Epidermal melanocyte (primary cell): ENCODE measurements around the gene BCAS3.
"Not testable (repeated sequence)": the region's sequence is repeated elsewhere in the genome, so short reads cannot be mapped to it uniquely, and the experiment has no call there.

ENCODE experiments used
- DNase-seq: peaks from one replicate; pipeline ENCODE4 v3.0.0; 2011; ENCODE audit warnings: low spot score; ENCODE audit not compliant: insufficient read length

BCAS3 gene

GRCh38 chr17:61416211-61416539 lies 738.5 kb downstream of the BCAS3 start:
- no peak for DNase-seq

- DNase-seq = peak; percentile 95
These were observed 739.1 kb downstream of the BCAS3 start for GRCh38 chr17:61416540-61417363.

- DNase-seq = no peak
These were observed 740.8 kb downstream of the BCAS3 start for GRCh38 chr17:61418449-61418848.

DNA sequence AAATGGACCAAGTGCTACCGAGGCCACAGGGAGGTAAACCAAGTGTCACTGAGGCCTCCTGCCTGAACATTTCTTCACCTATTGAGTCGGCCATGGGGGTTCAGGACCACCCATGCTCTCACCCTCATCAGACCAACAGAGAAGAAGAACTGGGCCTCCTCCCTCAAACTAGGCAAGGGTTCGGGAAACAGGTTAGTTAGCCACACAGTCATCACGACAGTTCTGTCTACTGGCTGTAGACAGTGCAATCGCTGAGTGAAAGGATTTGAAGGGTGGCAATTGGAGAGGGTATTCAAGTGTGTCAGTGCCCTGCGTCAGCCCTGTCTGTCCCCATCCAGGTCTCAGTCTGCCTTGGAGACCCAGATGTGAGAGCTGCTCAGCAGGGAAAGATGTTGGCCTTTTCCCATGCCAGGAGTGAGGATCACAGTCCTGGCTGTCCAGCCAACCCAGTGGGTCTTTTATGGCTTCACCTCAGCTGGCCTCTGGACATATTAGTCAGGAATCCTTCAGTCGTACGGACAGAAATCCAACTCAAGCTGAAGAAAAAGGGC lies 741.9 kb downstream of the BCAS3 start:
- no peak for DNase-seq

- no peak for DNase-seq
These were observed 742.4 kb downstream of the BCAS3 start for GRCh38 chr17:61420052-61420451.

DNA sequence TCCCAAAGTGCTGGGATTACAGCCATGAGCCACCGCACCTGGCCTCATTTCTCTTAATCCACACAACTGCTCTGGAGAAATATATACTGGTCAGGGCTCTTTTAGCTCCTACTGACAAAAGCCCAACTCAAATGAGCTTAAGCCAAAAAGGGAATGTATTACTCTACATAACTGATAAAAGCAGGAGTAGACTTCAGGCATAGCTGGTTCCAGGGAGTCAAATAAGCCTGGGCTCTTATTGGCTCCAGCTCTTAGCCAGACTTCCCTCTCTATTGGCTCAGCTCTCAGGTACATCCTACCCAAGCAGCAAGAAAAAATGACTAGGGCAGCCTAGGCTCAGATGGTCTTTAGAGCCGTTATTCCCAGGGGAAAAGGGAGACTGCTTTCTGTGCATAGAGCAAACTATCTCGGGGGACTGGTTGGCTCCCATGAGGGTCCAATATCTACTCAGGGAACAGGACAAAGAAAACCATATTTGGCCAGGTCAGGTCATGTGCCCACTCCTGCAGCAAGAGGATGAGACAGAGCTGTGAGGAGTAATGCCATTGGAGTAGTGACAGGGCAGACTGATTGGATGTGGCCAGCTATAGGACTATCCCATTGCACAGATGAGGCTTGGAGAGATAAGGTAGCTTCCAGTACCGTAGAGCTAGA lies 743.2 kb downstream of the BCAS3 start:
- no peak for DNase-seq

GRCh38 chr17:61421460-61421859 lies 743.8 kb downstream of the BCAS3 start:
- DNase-seq = no peak

DNA sequence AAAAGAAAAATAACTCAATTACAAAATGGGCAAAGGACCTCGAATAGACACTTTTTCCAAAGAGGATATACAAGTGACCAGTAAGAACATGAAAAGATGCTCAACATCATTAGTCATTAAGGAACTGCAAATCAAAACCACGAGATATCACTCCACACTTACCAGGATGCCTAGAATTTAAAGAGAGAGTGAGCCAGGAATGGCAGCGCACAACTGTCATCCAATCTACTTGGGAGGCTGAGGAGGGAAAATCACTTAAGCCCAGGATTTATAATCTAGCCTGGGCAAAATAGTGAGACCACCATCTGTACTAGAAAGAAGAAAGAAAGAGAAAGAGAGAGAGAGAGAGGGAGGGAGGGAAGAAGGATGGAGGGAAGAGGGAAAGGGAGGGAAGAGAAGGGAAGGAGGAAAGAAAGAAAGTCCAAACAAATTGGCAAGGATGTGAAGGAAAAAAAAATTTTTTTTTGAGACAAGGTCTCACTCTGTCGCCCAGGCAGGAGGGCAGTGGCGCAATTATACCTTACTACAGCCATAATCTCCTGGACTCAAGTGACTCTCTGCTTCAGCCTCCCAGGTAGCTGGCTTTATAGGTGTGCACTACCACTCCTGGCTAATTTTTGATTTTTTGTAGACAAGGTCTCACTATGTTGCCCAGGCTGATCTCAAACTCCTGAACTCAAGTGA lies 744.6 kb downstream of the BCAS3 start:
- no peak for DNase-seq

- no peak for DNase-seq
These were observed 745.2 kb downstream of the BCAS3 start for GRCh38 chr17:61422869-61423268.

- DNase-seq = no peak
These were observed 746.5 kb downstream of the BCAS3 start for GRCh38 chr17:61423967-61424649.

- no peak for DNase-seq
These were observed 748.2 kb downstream of the BCAS3 start for GRCh38 chr17:61425682-61426481.

- no peak for DNase-seq
These were observed 749.0 kb downstream of the BCAS3 start for GRCh38 chr17:61426482-61427304.

- DNase-seq = no peak
These were observed 749.9 kb downstream of the BCAS3 start for GRCh38 chr17:61427567-61427966.

DNA sequence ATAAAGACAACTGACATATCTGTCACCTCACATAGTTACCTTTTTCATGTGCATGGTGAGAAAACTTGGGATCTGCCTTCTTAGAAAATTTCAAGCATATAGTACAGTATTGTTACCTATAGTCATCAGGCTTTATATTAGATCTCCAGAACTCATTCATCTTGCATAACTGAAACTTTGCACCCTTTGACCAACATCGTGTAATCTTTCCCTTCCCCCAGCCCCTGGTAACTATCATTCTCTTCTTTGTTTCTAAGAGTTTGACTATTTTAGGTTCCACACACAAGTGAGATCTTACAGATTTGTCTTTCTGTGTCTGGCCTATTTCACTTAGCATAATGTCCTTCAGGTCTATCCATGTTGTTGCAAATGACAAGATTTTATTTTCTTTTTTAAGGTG lies 751.6 kb downstream of the BCAS3 start:
- DNase-seq = no peak

- not testable (repeated sequence) for DNase-seq
These were observed 752.2 kb downstream of the BCAS3 start for GRCh38 chr17:61429831-61430230.

GRCh38 chr17:61431594-61432311 lies 754.1 kb downstream of the BCAS3 start:
- DNase-seq = no peak

GRCh38 chr17:61436273-61436672 lies 758.6 kb downstream of the BCAS3 start:
- DNase-seq = no peak

- no peak for DNase-seq
These were observed 759.5 kb downstream of the BCAS3 start for GRCh38 chr17:61436995-61437704.

GRCh38 chr17:61440697-61441096 lies 763.0 kb downstream of the BCAS3 start:
- no peak for DNase-seq
